IPS-NIHi7 (cell line): ENCODE measurements around the gene CAMK1D.

Experiments used
- DNase-seq: peaks from one replicate; pipeline ENCODE4 v3.0.0; 2012; ENCODE audit warnings: mixed read lengths; ENCODE audit errors: extremely low spot score

The CAMK1D gene

GRCh38 chr10:12556039-12556438, 206.7 kb downstream of the CAMK1D start:
- no peak for DNase-seq

- DNase-seq: peak; percentile 31
These were observed 210.3 kb downstream of the CAMK1D start for GRCh38 chr10:12559578-12560178.

- DNase-seq: no peak
These were observed 212.0 kb downstream of the CAMK1D start for GRCh38 chr10:12561307-12561706.

- no peak for DNase-seq
These were observed 212.4 kb downstream of the CAMK1D start for GRCh38 chr10:12561720-12562119.

GRCh38 chr10:12563489-12563888, 214.1 kb downstream of the CAMK1D start:
- no peak for DNase-seq

GRCh38 chr10:12564173-12564572, 214.8 kb downstream of the CAMK1D start:
- DNase-seq: no peak

- DNase-seq: no peak
These were observed 217.1 kb downstream of the CAMK1D start for GRCh38 chr10:12566161-12567115.

- no peak for DNase-seq
These were observed 219.2 kb downstream of the CAMK1D start for GRCh38 chr10:12568391-12569009.

- DNase-seq: no peak
These were observed 222.9 kb downstream of the CAMK1D start for GRCh38 chr10:12572281-12572680.

- DNase-seq: no peak
These were observed 228.3 kb downstream of the CAMK1D start for GRCh38 chr10:12577610-12578009.

- no peak for DNase-seq
These were observed 230.9 kb downstream of the CAMK1D start for GRCh38 chr10:12579954-12580858.

- DNase-seq: no peak
These were observed 234.7 kb downstream of the CAMK1D start for GRCh38 chr10:12583891-12584595.

- DNase-seq: no peak
These were observed 237.4 kb downstream of the CAMK1D start for GRCh38 chr10:12586741-12587140.

- no peak for DNase-seq
These were observed 238.1 kb downstream of the CAMK1D start for GRCh38 chr10:12587451-12587888.

- no peak for DNase-seq
These were observed 238.9 kb downstream of the CAMK1D start for GRCh38 chr10:12588091-12588860.

GRCh38 chr10:12589291-12589690, 239.9 kb downstream of the CAMK1D start:
- DNase-seq: no peak

GRCh38 chr10:12589791-12590190, 240.4 kb downstream of the CAMK1D start:
- no peak for DNase-seq

- no peak for DNase-seq
These were observed 241.6 kb downstream of the CAMK1D start for GRCh38 chr10:12590675-12591659.

GRCh38 chr10:12592967-12593366, 243.6 kb downstream of the CAMK1D start:
- no peak for DNase-seq
